HG03196 (cell line): ENCODE measurements around the gene FYN.

Experiments used
- ATAC-seq: cut with Tn5 transposase; IDR thresholded peaks from one replicate; pipeline ENCODE4 v1.9.1; 2021; ENCODE audit not compliant: unreplicated experiment

The FYN gene

GRCh38 chr6:111734068-111735061 is 138.9 kb downstream of the FYN start:
- ATAC-seq: no peak

DNA sequence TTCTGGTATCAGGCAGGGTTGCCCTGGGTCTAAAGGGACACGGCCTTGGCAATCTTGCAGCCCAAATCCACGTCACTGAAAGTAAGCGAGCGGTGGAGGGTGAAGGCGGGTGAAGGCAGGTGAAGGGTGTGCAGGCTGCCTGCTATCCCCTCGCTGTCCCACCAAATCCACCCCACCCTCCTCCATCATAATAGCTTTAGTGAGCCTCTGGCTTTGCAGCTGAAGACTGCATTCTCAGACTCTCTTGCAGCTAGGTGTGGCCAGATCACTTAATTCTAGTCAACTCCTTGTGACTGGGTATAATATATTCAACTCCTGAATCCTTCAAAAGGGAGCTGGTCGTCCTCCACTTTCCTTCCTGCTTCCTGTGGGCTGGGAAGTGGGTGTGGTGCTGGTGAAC is 140.9 kb downstream of the FYN start:
- no peak for ATAC-seq

- ATAC-seq: no peak
Measured at GRCh38 chr6:111731456-111732195, 141.6 kb downstream of the FYN start.

- no peak for ATAC-seq
Measured at GRCh38 chr6:111730864-111731263, 142.4 kb downstream of the FYN start.

DNA sequence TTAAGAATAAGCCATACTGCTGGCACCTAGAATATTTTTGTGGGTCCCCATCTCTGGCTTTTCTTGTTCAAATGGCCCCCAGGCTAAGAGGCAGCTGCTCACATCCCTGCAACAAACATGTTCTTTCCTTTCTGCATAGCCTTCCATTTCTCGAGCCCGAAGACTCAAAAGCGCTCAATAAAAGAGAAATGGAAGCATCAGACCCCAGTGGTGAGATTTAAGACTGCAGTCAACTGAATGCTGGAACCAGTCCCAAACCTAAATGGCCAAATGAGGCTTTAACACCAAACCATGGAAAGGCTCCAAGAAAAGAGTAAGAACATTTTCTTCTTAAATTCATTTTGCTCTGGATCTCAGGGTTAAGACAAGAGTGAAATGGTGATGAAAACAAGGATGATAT is 145.4 kb downstream of the FYN start:
- no peak for ATAC-seq

DNA sequence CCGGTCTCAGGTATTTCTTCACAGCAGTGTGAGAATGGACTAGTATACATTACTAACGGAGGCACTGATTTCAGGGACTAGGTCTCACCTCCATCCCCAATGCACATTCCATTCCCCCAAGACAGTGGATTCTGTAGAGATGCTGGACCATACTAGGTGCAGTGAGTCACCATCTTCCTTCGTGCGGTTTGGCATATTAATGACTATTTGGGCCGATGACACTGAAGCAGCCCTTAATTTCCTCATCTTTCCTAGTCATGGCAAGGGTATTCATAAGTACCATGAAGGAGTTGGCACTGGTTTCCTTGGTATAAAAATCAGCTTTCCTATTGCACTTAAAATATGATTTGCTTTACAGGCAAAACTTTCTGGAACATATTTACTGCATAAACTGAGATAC is 146.2 kb downstream of the FYN start:
- no peak for ATAC-seq

GRCh38 chr6:111725446-111726112 is 147.7 kb downstream of the FYN start:
- ATAC-seq: no peak

DNA sequence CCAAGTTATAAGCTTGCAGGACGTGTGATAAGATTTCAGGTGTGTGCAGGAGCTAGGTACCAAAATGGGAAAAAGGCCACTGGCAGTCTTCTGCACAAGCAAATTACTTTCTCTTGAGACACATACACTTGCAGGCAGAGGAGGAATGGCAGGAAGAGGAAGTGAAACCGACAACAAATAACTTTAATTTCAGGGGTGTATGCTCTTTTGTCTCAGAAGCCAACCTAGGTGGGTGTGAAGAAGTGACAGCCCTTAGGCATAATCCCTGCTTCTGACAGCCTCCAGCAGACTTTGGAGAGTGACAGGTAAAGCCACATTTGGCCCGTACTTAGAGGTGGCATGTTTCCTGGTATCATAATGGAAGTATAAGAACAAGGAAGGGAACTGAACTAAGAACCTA is 148.7 kb downstream of the FYN start:
- ATAC-seq: peak; percentile 98

DNA sequence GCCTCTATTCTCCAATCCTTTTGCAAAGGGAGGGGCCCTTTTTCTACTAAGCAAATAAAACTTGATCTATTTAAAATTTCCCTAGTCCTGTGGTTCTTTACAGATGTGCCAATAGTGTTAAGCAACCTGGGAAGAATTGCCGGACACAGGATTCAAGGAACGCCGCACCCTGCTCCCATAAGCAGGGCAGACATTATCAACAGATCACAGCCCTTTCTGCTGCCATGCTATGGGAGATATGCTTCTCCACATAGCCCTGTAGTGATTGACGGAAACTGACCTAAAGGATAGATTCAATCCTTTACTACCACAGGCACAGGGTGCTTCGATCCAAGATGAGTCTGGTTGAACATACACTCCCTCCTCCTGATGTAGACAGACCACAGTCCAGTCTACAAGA is 149.2 kb downstream of the FYN start:
- peak; percentile 25 for ATAC-seq

DNA sequence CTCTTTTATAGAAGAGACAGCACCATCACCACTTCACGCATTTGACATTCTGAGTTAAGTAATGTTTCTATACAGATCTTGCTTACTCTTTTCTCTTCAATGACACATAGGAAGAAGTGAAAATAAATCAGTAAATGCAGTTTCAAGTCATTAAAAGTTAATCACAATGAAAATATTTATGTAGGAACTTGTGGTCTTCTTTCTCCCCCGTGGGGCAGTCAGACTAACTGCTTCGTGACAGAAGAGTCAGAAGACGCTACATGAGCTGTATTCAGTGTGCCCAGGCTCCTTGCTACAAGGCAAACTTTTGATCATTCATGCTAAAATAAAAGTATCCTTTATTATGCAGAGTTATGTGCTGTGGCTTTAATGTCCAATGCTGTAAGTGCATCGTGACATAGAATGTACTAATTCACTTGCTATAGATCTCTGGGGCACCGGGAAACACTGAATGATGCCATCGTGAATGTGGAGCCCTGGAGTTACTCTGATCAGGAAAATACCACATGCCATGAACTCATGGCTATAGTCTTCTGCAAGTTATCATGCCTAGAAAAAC is 149.8 kb downstream of the FYN start:
- ATAC-seq: no peak

DNA sequence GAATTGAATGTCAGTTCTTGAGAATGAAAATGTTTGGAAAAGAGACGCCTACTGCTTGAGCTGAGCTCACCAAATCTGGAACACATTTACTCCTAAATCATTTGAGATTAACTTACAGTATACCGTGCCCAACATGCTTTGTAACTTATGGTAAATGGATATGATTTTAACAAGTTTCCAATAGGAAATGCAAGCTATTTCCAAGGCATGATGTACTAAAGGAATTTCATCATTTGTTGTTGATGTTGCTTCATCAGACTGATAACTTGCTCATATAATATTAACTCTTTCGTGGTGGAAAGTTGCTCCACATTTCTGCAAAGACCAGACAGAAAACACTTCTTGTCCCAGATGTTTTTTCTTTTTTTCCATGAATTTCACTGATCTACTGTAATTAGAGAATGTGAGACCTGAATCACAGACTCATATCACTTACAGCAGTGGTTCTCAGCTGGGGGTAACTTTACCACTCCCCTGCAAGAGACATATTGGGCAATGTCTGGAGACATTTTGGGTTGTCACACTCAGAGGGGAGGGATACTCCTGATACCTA is 151.0 kb downstream of the FYN start:
- no peak for ATAC-seq

GRCh38 chr6:111721753-111722154 is 151.5 kb downstream of the FYN start:
- ATAC-seq: no peak

DNA sequence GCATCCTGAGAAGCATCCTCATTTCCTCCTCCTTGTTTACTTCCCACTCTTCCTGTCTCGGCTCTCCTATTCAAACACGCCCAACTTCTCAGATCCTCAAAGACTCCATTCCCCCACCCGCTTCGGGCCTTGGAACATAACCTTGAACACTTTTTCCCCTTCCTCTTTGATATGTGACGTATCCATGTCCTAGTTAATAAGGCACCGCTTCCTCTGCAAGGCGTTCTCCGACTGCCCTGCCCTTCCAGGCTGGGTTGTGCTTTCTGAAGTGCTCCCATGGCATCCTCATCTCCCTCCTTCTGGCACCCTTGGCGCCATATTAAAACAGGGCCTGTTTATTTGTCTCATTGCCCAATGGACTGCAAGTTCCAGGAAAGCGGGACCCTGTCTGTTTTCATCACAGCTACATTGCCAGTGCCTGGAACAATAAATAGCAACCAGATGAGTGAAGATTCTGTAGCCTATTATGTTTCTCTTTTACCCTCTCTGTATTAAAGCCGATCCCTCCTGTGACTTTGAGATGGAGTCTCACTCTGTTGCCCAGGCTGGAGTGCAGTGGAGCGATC is 152.2 kb downstream of the FYN start:
- ATAC-seq: no peak

DNA sequence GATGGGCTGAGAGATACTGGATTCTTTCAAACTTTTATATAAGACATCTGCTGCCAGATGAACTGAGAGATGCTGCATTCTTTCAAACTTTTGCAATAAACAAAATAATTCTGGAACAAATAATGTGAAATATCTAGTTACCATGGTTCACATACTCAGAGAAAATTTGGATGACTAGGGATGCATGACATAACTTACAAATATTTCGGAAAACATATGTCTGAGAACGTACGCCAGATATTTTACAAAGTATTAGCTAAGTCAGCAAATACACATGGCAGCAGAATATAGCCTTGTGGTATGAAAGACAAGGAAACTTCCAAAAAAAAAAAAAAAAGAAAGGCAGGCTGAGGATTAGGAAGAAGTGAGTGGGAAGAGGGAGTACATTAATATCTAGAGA is 154.3 kb downstream of the FYN start:
- no peak for ATAC-seq

GRCh38 chr6:111718326-111718725 is 154.9 kb downstream of the FYN start:
- no peak for ATAC-seq

DNA sequence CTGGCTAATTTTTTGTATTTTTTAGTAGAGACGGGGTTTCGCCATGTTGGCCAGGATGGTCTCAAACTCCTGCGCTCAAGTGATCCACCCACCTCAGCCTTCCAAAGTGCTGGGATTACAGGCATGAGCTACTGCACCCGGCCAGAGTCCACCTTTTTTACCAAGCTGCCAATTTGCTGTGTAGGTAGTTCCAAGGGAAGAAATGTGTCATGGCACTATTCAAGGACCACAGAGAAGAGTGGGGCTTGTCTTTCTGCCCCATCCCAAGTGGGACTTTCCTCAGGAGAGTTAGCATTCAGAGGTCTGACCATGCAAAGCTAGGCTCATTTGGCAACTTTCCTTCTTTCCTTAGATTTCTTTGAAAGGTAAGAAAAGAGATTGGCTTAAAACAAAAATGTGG is 155.6 kb downstream of the FYN start:
- no peak for ATAC-seq

DNA sequence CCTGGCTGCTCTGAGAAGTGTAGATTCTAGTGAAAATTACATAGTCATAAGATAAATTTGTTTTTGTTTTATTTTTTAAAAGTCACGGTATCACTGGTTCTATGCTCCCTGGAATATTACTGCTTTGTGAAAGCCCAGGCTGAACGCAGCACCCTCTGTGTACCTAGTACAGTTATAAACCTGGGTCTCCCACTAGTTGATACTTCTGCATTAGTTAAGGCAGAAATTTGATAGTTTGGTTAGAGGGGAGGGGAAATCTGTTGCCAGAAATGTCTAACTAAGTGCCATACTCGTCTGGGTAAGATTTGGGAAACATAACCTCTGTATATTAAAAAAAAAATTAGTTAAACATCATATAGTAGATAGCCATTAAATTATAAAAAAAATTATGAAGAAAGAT is 156.9 kb downstream of the FYN start:
- ATAC-seq: no peak

- ATAC-seq: no peak
Measured at GRCh38 chr6:111715321-111715720, 157.9 kb downstream of the FYN start.

- no peak for ATAC-seq
Measured at GRCh38 chr6:111714416-111715270, 158.6 kb downstream of the FYN start.

DNA sequence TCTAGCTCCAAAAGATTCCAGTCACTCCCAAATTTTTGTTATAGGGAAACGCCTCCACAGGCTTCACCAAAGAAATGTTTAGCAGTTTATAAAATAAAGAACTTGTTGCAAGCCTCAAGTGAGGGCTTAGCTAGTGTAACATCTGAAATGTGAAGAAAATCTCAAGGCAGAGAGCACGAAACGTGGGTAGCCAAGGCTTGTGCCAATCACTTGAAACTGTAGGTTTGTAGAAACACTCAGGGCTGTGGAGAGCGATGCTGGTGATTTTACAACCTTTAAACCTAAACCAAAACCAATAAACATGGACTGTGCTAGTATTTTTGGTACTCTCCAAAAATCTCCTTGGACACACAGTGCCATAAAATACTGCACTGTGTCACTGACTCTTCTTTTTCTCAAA is 159.4 kb downstream of the FYN start:
- no peak for ATAC-seq
